ENCODE data around the gene UBE2E3.

GRCh38 chr2:180980106-180980942 is at the start of gene UBE2E3:
- TF ChIP-seq CTCF (conservative IDR thresholded peaks at IDR 0.05) (peak; percentile 71), ZFX (IDR thresholded peaks at IDR 0.05) (no peak)

Measured in C4-2B (cell line).